H1 (cell line): ENCODE data around the gene ADTRP. TPM values are rescaled to one million over a fixed set of nuclear protein-coding genes. Genes with fewer than 3 reads are reported as not detected.

ENCODE experiments used
- POLR2A ChIP-seq, 2 experiments: IDR thresholded peaks; 1 replicate in 1 of 2; 2 replicates in 1 of 2; pipeline ENCODE4 v1.6.1; 2011; ENCODE audit warnings: low read depth in 2 of 2, low read length in 2 of 2, mild to moderate bottlenecking in 2 of 2; ENCODE audit errors: control extremely low read depth in 1 of 2
- RFX5 ChIP-seq: IDR thresholded peaks from 2 replicates; pipeline ENCODE4 v1.6.1; 2011; ENCODE audit warnings: low read depth, low read length, improper control_type of control experiment, borderline replicate concordance
- SP4 ChIP-seq: IDR thresholded peaks from 2 replicates; pipeline ENCODE4 v1.6.1; 2012; ENCODE audit warnings: low read length, inconsistent platforms
- TBP ChIP-seq: IDR thresholded peaks from 2 replicates; pipeline ENCODE4 v1.6.1; 2011; ENCODE audit warnings: low read depth, low read length, improper control_type of control experiment
- polyA plus RNA-seq, 7 experiments: library from polyadenylated mRNA; depleted of rRNA in 3 of 7; stranded (reverse) in 5 of 7; unstranded in 2 of 7; fragments of >200 nt in 5 of 7; fragments of 200-250 nt in 2 of 7; gene quantifications; 1 replicate in 5 of 7; 2 replicates in 1 of 7; 4 replicates in 1 of 7; pipeline versions ENCODE4 v1.2.1 to v1.2.3, GENCODE V29; 2011 to 2013; ENCODE audit warnings: missing spikeins in 2 of 7, mixed read lengths in 2 of 7
- total RNA-seq: library from RNA; stranded (reverse); fragmentation: NEBNext Ultra II Directional; extraction: Animal tissue kit (Norgen Biotek cat#: 25700); gene quantifications from 2 replicates; pipeline ENCODE4 v1.2.1, GENCODE V29; 2021

The ADTRP gene
- total and polyA plus RNA-seq, 2 of the 8 experiments (the other 6 are each of a cell fraction or from before 2014, with no cell fraction given), result 0.08 to 0.45 TPM

- TF ChIP-seq TBP (no peak), POLR2A (IDR thresholded peaks at IDR 0.05; ENCODE audit: control extremely low read depth in 1 of 2, low read depth in 2 of 2, low read length in 2 of 2) (no peak), SP4 (no peak), RFX5 (no peak)
These were observed 34.3 kb upstream of the ADTRP start (continued) for GRCh38 chr6:11812951-11813350.
